ENCODE data around the gene FAM110A.
"Not testable (repeated sequence)": the region's sequence is repeated elsewhere in the genome, so short reads cannot be mapped to it uniquely, and the experiment has no call there.

The FAM110A gene

GRCh38 chr20:826695-827323 is 6.7 kb upstream of the FAM110A start:
- no peak overlapping the region for H3K27ac ChIP-seq
- no peak for TF ChIP-seq CTCF (IDR thresholded peaks at IDR 0.05; ENCODE audit: low read depth, low read length, missing control alignments)
- in situ Hi-C loops (cut with HindIII; ENCODE audit: low pct_ligation_motif_present, low sequenced_read_pairs) = no loop called here

GRCh38 chr20:827981-828380 is 5.5 kb upstream of the FAM110A start:
- in situ Hi-C loops (cut with HindIII; ENCODE audit: low pct_ligation_motif_present, low sequenced_read_pairs); H3K4me3 ChIP-seq (ENCODE audit: low read depth, low read length); H3K36me3 ChIP-seq (replicated peaks); H3K27ac ChIP-seq; H3K27me3 ChIP-seq (replicated peaks); DNase-seq: not testable (repeated sequence)

More at GRCh38 chr20:826695-827323, 6.7 kb upstream of the FAM110A start:
- no peak for DNase-seq
- H3K36me3 ChIP-seq (replicated peaks) = no peaks in the 10 kb centered on the region
- H3K4me3 ChIP-seq (ENCODE audit: low read depth, low read length) = no peak overlapping the region
- H3K27me3 ChIP-seq (replicated peaks) = no peaks in the 10 kb centered on the region

- H3K4me3 ChIP-seq (ENCODE audit: low read depth, low read length) = no peak overlapping the region
- H3K27me3 ChIP-seq (replicated peaks) = no peaks in the 10 kb centered on the region
- in situ Hi-C loops (cut with HindIII; ENCODE audit: low pct_ligation_motif_present, low sequenced_read_pairs) = no loop called here
- H3K36me3 ChIP-seq (replicated peaks) = no peaks in the 10 kb centered on the region
- DNase-seq = no peak
- no peak overlapping the region for H3K27ac ChIP-seq
- no peak for TF ChIP-seq CTCF (IDR thresholded peaks at IDR 0.05; ENCODE audit: low read depth, low read length, missing control alignments)
These were observed 4.5 kb upstream of the FAM110A start for GRCh38 chr20:828987-829386.

DNA sequence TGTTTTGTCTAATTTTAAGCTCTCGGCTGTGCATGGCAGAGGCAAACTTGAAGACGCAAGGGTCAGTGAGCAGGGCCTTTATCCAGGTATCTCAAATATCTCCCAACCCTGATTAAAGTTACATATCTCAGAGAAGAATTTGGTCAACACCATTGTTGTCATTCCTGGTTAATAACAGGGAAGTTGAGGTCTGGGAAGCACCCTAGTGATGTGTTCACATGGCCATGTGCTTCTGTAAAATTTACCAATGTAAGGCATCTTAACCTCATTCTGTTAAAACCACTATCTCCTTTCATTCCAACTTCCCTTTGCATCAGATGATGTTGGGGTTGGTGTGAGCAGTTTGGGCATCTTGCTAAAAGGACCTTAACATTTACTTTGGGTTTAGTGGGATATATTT is 4.0 kb upstream of the FAM110A start:
- Histone ChIP-seq H3K27me3 (replicated peaks) (no peaks in the 10 kb centered on the region), H3K4me3 (ENCODE audit: low read depth, low read length) (no peak overlapping the region), H3K36me3 (replicated peaks) (no peaks in the 10 kb centered on the region), H3K27ac (peak overlapping the region; percentile 35)
- peak; percentile 22 for DNase-seq
- TF ChIP-seq CTCF (IDR thresholded peaks at IDR 0.05; ENCODE audit: low read depth, low read length, missing control alignments) = no peak
- in situ Hi-C loops (cut with HindIII; ENCODE audit: low pct_ligation_motif_present, low sequenced_read_pairs) = no loop called here

DNA sequence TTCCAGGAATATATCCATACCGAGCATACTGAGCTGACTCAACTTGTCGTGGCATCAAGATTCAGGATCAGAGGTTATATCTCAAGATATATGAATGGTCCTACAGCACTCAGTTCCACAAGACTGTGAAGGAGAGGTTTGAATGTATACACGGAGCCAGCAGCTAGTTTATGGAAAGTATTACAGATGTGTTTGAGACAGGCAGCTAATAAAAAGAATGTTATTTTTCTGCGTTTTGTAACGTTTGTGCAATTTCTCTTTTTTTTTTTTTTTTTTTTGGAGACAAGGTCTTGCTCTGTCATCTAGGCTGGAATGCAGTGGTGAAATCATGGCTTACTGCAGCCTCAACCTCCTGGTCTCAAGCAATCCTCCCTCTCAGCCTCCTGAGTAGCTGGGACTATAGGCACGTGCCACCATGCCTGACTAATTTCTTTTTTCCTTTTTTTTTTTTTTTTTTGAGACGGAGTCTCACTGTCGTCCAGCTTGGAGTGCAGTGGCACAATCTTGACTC is 3.4 kb upstream of the FAM110A start:
- no peak for TF ChIP-seq CTCF (IDR thresholded peaks at IDR 0.05; ENCODE audit: low read depth, low read length, missing control alignments)
- no peak overlapping the region for H3K4me3 ChIP-seq (ENCODE audit: low read depth, low read length)
- H3K27ac ChIP-seq = peak overlapping the region; percentile 35
- in situ Hi-C loops (cut with HindIII; ENCODE audit: low pct_ligation_motif_present, low sequenced_read_pairs) = no loop called here
- no peaks in the 10 kb centered on the region for H3K27me3 ChIP-seq (replicated peaks)
- peak; percentile 51 for DNase-seq
- no peaks in the 10 kb centered on the region for H3K36me3 ChIP-seq (replicated peaks)

DNA sequence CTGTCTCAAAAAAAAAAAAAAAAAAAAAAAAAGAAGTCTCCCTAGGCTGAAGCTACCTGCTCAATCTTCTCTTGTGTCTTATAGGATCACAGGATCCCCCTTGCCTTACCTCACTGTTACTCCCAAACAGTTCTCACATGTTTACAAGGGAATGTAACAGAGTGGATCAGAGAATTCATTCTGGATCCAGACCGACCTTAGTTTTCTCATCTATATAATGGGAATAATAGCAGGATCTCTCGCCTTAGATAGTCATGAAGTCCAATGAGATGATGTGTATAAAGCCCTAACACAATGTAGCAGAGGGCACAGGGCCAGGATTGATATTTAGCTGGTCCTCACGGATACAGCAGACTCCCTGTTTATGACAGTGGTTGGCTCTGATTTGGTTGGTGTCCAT is 2.3 kb upstream of the FAM110A start:
- DNase-seq = no peak
- in situ Hi-C loops (cut with HindIII; ENCODE audit: low pct_ligation_motif_present, low sequenced_read_pairs) = no loop called here
- Histone ChIP-seq H3K36me3 (replicated peaks) (no peaks in the 10 kb centered on the region), H3K27ac (no peak overlapping the region), H3K4me3 (ENCODE audit: low read depth, low read length) (no peak overlapping the region), H3K27me3 (replicated peaks) (no peaks in the 10 kb centered on the region)
- TF ChIP-seq CTCF (IDR thresholded peaks at IDR 0.05; ENCODE audit: low read depth, low read length, missing control alignments) = no peak

Measured in brain microvascular endothelial cell (primary cell).